HG03442 (cell line): Measurements from ENCODE around the gene CHD1.

Source experiments
- ATAC-seq: cut with Tn5 transposase; IDR thresholded peaks from one replicate; pipeline ENCODE4 v1.9.1; 2021; ENCODE audit warnings: mild to moderate bottlenecking, moderate library complexity; ENCODE audit not compliant: unreplicated experiment

CHD1 gene

GRCh38 chr5:98816582-98817222, 112.1 kb downstream of the CHD1 start:
- no peak for ATAC-seq

DNA sequence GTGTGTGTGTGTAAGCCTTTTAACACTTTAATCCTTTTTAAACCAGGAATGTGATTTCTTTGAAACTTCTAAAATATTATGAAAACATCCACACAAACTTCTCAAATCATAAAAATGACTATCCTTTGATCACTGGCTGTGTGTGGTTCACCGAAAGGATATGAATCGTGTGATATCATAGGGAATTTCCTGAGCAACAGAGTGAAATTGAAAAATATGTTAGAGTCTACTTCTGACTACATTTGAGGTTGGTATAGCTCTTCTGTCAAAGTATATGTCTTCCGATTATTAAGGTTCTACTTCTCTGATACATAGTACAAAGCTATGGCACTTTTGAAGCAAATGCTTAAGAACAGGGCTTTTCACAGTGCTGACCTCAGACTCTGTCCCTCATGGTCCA, 115.1 kb downstream of the CHD1 start:
- ATAC-seq, result peak; percentile 72

GRCh38 chr5:98810206-98810605, 118.6 kb downstream of the CHD1 start:
- no peak for ATAC-seq

GRCh38 chr5:98807806-98808205, 121.0 kb downstream of the CHD1 start:
- ATAC-seq, result no peak

DNA sequence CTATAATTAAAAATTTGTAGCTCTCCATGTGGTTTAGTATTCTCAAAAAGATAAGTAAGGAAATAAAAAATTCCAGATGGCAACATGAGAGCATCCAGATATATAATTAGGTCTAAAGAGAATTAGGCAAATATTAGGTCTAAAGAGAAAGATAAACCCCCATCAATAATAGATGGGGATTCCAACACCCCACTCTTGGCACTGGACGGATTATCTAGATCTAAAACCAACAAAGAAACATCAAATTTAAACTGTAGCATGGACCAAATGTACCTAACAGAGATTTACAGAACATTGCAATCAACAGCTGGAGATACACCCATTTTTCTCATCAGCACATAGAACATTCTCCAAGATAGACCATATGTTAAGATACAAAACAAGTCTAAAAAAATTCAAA, 123.7 kb downstream of the CHD1 start:
- no peak for ATAC-seq

GRCh38 chr5:98804066-98804465, 124.7 kb downstream of the CHD1 start:
- ATAC-seq, result no peak
